Measurements from ENCODE around the gene PNRC2.
"Not testable (repeated sequence)": the region's sequence is repeated elsewhere in the genome, so short reads cannot be mapped to it uniquely, and the experiment has no call there.

Gene PNRC2

GRCh38 chr1:23995431-23995837 lies 35.8 kb downstream of the PNRC2 start:
- DNase-seq = no peak

- DNase-seq = no peak
These were observed 37.1 kb downstream of the PNRC2 start for GRCh38 chr1:23996700-23997229.

- DNase-seq = no peak
These were observed 38.2 kb downstream of the PNRC2 start for GRCh38 chr1:23997812-23998211.

GRCh38 chr1:23999156-23999671 lies 39.6 kb downstream of the PNRC2 start:
- DNase-seq = no peak

GRCh38 chr1:24002695-24003094 lies 43.1 kb downstream of the PNRC2 start:
- DNase-seq = no peak

- DNase-seq = no peak
These were observed 43.8 kb downstream of the PNRC2 start for GRCh38 chr1:24003331-24003972.

GRCh38 chr1:24004132-24004531 lies 44.5 kb downstream of the PNRC2 start:
- DNase-seq = no peak

- no peak for DNase-seq
These were observed 45.5 kb downstream of the PNRC2 start for GRCh38 chr1:24005163-24005562.

GRCh38 chr1:24007079-24007478 lies 47.5 kb downstream of the PNRC2 start:
- no peak for DNase-seq

GRCh38 chr1:24008574-24009184 lies 49.1 kb downstream of the PNRC2 start:
- DNase-seq = not testable (repeated sequence)

GRCh38 chr1:24009406-24009805 lies 49.8 kb downstream of the PNRC2 start:
- DNase-seq = no peak

- DNase-seq = no peak
These were observed 51.0 kb downstream of the PNRC2 start for GRCh38 chr1:24010650-24011049.

- DNase-seq = not testable (repeated sequence)
These were observed 53.2 kb downstream of the PNRC2 start for GRCh38 chr1:24012878-24013277.
